Activated T-cell treated with anti-CD3 and anti-CD28 coated beads for 4 hours (primary cell): Measurements from ENCODE around the gene NUDT19.
"Not testable (repeated sequence)": the region's sequence is repeated elsewhere in the genome, so short reads cannot be mapped to it uniquely, and the experiment has no call there.

ENCODE experiments used
- DNase-seq: peaks from one replicate; pipeline ENCODE4 v3.0.0-alpha.2; 2020

NUDT19 gene

GRCh38 chr19:32716203-32716602 is 24.6 kb downstream of the NUDT19 start:
- DNase-seq, result not testable (repeated sequence)

DNA sequence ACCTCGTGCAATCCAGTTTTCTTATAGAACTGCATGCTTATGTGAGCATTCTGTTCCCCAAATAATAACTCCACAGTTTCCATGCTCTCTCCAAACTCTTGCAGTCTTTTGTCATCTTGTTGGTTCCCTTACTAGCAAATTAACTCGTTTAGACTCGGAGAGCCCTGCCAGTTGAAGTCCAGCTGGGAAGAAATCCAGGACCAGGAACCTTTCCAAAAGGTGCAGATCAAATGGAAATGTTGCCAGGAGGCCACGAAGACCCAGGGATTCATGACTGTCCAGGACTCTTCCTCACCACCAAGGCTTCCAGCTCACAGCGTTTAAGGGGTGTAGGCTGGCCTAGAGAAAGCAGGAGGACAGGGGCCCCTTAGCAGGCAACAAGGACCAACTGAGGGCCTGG is 25.9 kb downstream of the NUDT19 start:
- no peak for DNase-seq

DNA sequence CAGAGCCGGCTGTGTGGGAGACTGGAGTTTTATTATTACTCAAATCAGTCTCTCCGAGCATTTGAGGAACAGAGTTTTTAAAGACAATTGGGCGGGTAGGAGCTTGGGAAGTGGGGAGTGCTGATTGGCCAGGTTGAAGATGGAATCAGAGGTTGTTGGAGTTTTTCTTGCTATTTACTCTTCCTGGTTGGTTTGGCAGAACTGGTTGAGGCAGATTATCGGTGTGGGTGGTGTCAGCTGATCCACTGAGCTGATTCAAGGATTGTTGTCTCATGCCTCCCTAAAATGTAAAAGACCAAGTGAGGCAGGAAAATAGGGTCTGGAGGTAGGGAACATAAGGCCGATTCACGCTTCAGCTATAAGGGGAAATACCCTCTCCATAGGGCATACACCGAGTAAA is 26.7 kb downstream of the NUDT19 start:
- no peak for DNase-seq

DNA sequence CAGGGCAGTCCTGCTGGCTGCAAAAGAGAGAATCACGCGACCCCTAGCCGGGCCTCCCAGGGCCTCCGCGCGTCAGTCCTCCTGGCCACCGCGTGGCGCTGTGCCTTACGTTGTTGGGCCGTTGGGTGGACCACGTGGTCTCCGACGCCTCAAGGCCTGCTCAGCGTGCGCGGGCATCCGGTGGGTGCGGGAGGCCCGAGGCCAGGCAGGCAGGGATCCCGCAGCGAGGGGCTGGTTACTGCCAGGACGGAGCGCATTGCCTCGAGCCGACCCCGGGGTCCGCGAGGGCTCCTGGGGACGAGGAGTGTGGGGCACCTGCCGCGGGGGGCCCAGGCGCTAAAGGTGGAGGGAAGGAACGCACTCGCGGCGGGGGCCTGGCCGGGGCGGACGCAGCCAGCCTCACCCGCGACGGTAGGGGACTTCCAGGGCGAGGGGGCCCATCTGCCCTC is 28.0 kb downstream of the NUDT19 start, which contains the start of gene TDRD12:
Gene TDRD12 (plus strand): TSS at position 157 of the 449 bp plus-strand sequence. CDS start 306 bp downstream, outside the sequence.
- DNase-seq, result no peak

DNA sequence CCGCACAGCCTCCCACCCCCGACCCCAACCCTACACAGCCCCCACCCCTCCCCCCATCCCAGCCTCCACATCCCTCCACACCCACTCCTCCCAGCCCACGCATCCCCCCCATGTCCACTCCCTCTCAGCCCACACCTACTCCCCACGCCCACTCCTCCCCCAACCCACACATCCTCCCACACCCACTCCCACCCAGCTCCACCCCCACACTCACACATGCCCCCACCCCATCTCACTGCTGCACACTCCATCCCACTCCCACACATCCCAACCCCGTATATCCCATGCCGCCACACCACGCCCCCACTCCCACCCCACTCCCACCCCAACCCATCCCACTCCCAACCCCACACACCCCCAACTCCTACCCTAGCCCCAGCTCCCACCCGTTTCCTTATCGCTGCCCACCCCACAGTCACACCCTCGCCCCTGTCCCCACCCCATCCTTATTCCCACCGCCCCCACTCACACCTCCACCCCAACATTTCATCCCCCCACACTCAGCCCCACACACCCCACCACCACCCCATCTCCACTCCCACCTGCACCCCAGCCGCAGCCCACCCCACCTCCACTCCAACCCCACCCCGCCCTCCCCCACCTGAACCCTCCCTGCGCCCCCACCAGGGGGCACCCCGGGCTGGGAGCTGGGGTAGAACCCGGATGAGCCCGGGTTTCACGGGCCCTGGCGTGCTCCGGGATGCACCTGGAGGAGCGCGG is 28.8 kb downstream of the NUDT19 start:
- no peak for DNase-seq

DNA sequence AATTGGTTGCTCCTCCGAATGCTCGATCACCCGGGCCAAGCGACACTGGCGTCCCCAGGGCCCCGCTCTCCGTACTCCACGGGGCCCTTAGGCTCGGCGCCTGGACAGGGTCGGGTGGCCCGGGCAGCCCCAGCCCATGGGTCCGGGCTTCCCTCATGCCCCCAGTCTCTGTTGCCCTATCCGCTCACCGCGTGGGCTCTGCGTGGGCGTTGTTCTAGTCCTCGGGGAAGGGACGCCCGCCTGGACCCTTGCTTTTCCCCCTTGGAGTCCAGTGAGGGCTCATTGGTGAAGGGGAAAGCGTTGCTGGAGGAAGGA is 29.3 kb downstream of the NUDT19 start:
- DNase-seq, result no peak

- DNase-seq, result no peak
Measured at GRCh38 chr19:32735936-32736335, 44.3 kb downstream of the NUDT19 start.

GRCh38 chr19:32743021-32743420 is 51.4 kb downstream of the NUDT19 start:
- no peak for DNase-seq

DNA sequence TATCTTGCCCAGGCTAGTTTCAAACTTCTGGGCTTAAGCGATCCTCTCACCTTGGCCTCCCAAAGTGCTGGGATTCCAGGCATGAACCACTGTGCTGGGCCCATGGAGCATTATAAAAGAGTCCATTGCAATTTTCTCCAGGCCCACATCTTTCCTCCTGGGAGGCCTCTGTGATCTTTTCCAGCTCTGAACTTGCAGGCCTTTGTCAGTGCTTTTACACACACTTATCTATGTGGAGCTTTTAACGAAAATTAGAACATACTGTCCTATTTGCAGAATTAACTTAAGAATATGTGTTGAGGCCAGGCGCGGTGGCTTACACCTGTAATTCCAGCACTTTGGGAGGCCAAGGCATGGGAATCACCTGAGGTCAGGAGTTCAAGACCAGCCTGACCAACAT is 51.8 kb downstream of the NUDT19 start:
- DNase-seq, result no peak

DNA sequence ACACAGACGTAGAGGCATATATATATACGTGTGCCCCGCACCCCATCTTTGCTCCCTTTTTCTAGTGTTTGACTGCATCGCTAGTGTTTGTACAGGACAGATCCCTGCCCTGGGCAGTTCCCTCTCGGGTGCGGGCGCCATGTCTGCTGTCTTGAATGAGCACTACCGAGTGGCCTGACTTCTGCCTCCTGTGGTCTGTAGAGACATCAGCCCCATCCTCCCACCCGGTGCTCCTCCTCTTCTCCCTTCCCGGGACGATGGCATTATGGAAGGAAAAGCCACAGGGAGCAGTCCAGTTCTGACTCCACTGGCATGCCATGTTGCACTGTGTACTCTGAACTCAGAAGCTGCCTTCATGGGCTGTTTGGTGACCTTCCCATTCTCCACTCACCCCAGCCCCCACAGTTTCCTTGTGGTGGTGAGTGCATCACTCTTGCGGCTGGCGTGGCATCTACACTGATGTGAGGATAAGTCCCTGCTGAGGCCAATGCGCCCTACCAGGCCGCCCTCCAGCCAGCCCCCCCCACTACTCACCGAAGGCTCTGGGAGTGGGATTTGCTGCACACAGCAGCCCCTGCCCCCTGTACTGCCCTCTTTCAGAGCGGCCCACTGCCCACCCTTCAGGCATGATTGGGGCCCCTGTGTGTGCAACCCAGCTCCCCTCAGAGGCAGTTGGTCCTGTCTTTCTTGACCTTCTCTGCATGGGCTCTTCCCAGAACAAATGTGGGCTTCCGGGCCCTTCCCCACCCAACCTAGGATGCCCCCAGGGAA is 53.1 kb downstream of the NUDT19 start:
- DNase-seq, result no peak

DNA sequence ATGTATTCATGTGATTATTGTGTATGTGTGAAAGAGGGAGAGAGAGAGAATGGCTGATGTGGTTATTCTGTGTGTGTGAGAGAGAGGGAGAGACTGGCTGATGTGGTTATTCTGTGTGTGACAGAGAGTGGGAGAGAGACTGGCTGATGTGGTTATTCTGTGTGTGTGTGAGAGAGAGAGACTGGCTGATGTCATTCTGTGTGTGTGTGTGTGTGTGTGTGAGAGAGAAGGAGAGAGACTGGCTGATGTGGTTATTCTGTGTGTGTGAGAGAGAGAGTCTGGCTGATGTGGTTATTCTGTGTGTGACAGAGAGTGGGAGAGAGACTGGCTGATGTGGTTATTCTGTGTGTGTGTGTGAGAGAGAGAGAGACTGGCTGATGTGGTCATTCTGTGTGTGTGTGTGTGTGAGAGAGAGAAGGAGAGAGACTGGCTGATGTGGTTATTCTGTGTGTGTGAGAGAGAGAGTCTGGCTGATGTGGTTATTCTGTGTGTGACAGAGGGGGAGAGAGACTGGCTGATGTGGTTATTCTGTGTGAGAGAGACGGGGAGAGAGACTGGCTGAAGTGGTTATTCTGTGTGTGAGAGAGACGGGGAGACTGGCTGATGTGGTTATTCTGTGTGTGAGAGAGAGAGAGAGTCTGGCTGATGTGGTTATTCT is 54.1 kb downstream of the NUDT19 start:
- DNase-seq, result peak; percentile 6

GRCh38 chr19:32746631-32747196 is 55.1 kb downstream of the NUDT19 start:
- DNase-seq, result peak; percentile 18

DNA sequence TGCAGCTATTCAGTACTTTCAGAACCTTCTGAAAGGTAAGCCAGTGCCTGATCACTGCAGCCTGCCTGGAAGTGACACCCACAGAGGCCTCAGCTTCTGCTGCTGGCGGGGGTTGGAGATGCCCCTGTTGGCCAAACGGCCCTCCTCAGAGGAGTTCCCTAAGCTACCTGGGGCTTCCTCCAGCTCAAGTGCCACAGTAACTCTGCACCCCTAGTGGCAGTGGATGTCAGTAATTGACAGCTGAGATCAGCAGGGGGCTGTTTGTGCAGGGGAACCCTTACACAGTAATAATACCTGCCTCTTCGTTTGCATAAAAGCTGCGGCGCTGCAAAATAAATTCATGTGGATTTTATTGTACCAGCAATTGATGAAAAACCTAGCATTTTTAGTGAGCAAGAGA is 56.9 kb downstream of the NUDT19 start:
- no peak for DNase-seq

DNA sequence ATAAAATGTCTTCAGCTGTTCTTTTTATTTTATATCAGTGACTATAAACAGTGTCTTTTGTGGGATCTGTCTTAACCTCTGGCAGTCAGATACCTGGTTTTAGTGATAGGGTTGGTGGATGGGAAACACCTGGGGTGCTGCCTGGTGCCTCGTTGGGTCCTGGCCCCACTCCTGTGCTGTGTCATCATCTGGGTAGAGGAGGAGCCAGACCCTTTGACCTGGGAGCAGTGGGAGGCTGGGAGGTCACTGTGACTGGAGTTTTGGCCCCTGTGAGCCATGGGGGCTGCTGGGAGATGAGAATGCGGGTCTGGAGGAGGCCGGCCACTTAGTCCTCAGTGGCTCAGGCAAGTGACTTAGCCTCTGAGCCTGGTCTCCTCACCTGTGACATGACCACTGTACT is 57.3 kb downstream of the NUDT19 start:
- DNase-seq, result no peak

GRCh38 chr19:32749361-32749760 is 57.7 kb downstream of the NUDT19 start:
- DNase-seq, result no peak

- no peak for DNase-seq
Measured at GRCh38 chr19:32750441-32751055, 58.9 kb downstream of the NUDT19 start.

DNA sequence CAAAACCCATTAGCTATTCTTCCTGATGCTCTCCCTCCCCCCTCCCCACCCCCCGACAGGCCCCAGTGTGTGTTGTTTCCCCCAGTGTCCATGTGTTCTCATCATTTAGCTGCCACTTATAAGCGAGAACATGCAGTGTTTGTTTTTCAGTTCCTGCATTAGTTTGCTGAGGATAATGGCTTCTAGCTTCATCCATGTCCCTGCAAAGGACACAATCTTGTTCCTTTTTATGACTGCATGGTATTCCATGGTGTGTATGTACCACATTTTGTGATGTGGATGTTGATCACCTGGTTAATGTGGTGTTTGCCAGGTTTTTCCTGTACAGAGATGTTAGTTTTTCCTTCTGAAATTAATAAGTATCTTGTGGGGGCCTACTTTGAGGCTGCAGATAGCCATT is 59.4 kb downstream of the NUDT19 start:
- DNase-seq, result no peak

GRCh38 chr19:32757189-32757588 is 65.6 kb downstream of the NUDT19 start:
- DNase-seq, result no peak
